IPS-15b (cell line): Measurements from ENCODE around the gene FARP1.

Experiments
- H3K27me3 ChIP-seq: one replicate; pipeline ENCODE4 v1.6.1; 2013; ENCODE audit warnings: low read length; ENCODE audit not compliant: control insufficient read depth, insufficient read depth
- H3K36me3 ChIP-seq: one replicate; pipeline ENCODE4 v1.6.1; 2013; ENCODE audit warnings: low read length; ENCODE audit not compliant: control insufficient read depth, insufficient read depth
- H3K4me1 ChIP-seq: one replicate; pipeline ENCODE4 v1.6.1; 2013; ENCODE audit warnings: mild to moderate bottlenecking, low read length; ENCODE audit not compliant: control insufficient read depth, insufficient read depth
- H3K4me3 ChIP-seq: one replicate; pipeline ENCODE4 v1.5.1; 2013; ENCODE audit warnings: low read depth, low read length
- H3K9ac ChIP-seq: one replicate; pipeline ENCODE4 v1.6.1; 2013; ENCODE audit warnings: low read depth, mild to moderate bottlenecking, low read length
- H3K9me3 ChIP-seq: one replicate; pipeline ENCODE4 v1.6.1; 2013; ENCODE audit warnings: mild to moderate bottlenecking, low read length; ENCODE audit not compliant: control insufficient read depth, insufficient read depth

Gene FARP1

DNA sequence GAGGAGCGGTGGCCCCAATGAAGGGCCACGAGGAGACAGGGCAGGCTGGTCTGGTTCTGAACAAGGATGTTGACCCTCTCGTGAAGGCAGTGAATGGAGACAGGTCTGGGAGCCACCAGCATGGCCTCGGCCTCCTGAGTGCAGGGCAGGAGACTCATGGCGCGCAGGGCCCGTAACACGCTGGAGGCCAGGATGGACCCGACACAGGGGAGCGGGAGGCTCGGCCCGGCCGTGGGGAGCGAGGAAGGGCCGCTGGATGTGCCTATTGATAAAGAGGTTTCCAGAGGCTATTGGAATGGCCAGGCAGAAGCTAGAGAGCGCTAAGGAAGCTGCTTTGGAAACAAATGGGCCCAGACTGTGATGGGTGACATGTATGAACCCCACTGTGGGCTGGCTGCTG, 301.5 kb downstream of the FARP1 start:
- peaks cover 5% of the 10 kb centered on the region for H3K4me1 ChIP-seq
- H3K9me3 ChIP-seq, result no peaks in the 10 kb centered on the region
- H3K27me3 ChIP-seq, result no peaks in the 10 kb centered on the region
- H3K36me3 ChIP-seq, result peaks cover 40% of the 10 kb centered on the region
- H3K4me3 ChIP-seq, result no peak overlapping the region
- H3K9ac ChIP-seq, result no peak overlapping the region

DNA sequence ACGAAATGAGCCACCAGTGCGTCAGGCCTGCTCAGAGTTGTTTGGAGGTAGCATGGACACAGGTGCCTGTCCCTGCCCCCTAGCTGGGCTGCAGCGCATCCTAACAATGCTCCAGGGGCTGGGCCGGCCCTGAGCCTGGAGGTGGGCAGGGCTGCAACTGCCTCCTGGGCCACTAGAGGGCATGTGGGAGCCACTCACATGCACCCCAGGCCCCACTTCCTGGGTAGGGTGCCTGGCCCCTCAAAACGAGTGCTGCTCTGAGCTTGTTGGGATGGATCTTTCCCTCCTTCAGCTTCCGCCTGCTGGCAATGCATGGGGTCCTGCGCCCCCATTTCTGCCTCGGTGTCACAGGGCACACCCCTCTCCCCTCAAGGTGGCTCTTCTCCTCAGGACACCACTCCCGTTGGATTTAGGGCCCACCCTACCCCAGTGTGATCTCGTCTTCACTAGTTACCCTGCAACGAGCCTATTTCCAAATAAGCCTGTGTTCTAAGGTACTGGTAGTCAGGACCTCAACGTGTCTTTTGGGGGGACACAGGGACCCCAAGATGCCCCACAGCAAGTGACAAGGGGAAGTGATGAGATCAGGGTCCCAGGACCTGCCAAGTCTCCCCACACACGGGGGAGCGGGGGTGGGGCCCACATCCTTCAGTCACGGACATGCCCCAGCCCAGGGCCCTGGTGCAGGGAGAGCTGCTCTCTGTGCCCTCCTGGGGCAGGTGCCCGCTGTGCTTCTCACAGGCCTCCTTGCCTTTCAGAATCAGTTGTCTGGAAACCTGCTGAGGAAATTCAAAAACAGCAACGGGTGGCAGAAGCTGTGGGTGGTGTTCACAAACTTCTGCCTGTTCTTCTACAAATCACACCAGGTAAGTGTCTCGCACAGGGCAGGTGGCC, 302.7 kb downstream of the FARP1 start:
- Histone ChIP-seq H3K4me3 (no peak overlapping the region), H3K9ac (no peak overlapping the region), H3K9me3 (no peaks in the 10 kb centered on the region), H3K27me3 (no peaks in the 10 kb centered on the region), H3K4me1 (peaks cover 14% of the 10 kb centered on the region), H3K36me3 (peaks cover 33% of the 10 kb centered on the region)

DNA sequence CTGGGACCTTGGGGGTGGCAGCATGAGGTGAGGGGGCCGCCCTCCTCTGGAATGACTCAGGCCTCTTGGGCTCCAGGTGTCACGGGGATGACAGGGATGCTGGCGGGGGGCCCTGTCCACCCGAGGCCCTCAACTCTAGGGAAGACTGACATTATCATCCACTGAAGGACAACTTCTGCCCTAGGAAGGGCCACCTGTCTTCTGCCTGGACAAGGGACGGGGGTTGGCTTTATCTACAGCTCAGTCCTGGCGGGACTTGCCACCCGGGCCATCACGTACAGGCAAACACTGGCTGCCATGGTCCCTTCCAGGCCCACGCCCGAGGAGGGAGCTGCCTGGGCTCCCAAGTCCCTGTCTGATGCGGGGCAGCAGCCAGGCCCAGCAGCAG, 303.3 kb downstream of the FARP1 start:
- Histone ChIP-seq H3K36me3 (peaks cover 28% of the 10 kb centered on the region), H3K27me3 (no peaks in the 10 kb centered on the region), H3K4me1 (peaks cover 19% of the 10 kb centered on the region), H3K9me3 (no peaks in the 10 kb centered on the region), H3K4me3 (no peak overlapping the region), H3K9ac (no peak overlapping the region)

DNA sequence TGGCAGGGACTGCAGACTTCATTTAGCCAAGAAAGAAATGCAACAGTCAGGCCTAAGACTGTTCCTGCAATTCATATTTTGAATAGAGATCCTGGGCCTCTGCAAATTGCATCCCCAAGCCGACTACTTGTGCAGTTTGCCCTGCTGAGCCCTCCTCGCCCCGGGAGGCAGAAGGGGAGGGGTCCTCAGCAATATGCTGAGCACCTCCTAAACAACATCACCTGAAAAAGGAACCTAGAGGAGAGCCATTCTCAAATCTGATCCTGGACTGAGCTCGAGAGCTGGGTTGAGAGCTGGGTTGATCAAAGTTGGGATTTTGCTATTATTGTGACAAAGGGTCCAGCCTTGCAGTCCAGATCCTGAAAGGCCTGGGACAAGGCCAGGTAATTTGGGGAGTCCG, 304.2 kb downstream of the FARP1 start:
- Histone ChIP-seq H3K4me1 (peaks cover 22% of the 10 kb centered on the region), H3K27me3 (no peaks in the 10 kb centered on the region), H3K9ac (no peak overlapping the region), H3K36me3 (peaks cover 28% of the 10 kb centered on the region), H3K4me3 (no peak overlapping the region), H3K9me3 (no peaks in the 10 kb centered on the region)

DNA sequence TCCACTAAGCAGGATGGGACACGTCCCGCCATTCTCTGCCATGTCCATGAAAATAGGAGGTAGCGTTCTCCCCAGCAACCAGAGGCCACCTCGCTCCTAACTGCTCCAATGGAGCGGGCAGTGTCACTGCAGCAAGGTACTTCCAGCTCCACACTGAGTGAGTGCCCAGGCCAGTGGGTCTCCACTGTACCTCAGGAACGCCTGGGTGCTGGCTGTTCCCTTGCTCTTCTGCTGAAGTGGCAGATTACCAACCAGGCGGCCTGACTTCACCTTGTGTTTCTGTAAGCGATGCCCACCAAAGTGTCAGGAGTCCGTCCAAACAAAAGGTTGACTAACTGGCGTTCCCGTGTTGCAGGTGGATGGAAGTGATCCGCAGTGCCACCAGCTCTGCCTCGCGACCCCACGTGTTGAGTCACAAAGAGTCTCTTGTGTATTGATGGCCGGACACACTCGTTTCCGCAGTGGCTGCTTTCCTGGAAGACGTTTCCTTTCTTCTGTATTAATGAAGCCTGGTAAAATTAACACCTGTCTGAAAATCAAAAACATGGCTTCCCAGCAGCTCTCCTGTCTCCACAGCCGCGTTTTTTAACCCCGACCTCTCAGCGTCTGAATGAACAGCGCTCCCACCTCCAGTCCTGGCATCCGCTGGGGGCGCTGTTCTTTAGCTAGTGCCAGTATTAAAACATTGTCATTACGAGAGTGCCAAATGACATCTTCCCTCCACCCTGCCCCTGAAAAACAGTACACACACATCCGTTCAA, 305.2 kb downstream of the FARP1 start:
- Histone ChIP-seq H3K4me1 (peaks cover 22% of the 10 kb centered on the region), H3K36me3 (peaks cover 28% of the 10 kb centered on the region), H3K9ac (no peak overlapping the region), H3K9me3 (no peaks in the 10 kb centered on the region), H3K27me3 (no peaks in the 10 kb centered on the region), H3K4me3 (no peak overlapping the region)

DNA sequence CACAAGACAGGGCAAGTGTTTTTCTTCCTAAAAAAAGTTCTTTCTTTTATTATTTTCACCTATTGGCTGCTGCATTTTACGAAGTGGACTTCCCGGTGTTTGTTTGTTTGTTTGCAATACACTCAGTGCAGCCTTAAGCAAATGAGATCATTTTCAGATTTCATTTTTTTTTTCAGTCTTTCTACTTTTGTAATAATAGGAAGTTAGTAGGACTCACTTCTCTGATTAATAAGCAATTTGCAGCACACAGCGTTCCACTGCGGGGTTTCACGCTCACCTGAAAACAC, 305.7 kb downstream of the FARP1 start:
- Histone ChIP-seq H3K36me3 (peaks cover 28% of the 10 kb centered on the region), H3K9ac (no peak overlapping the region), H3K4me1 (peaks cover 22% of the 10 kb centered on the region), H3K27me3 (no peaks in the 10 kb centered on the region), H3K4me3 (no peak overlapping the region), H3K9me3 (no peaks in the 10 kb centered on the region)

DNA sequence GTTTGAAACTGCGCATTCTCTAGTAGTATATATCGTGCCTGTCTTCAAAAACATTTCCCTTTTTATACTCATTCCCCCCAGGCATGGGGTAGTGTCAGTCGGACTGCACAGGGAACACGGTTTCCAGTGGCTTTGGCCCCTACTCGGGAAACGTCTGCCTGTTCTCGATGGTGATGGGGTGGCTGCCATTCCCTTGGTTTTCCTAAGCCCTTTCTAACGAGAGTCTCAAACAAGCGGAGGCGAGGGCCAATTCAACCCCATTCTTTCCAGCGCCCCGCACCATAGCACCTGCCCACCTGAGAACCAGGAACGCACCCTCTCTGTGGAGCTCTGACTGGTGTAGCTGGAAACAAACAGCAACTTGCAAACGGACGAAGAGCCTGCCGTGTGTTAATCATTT, 306.4 kb downstream of the FARP1 start:
- Histone ChIP-seq H3K4me3 (no peak overlapping the region), H3K9me3 (no peaks in the 10 kb centered on the region), H3K9ac (no peak overlapping the region), H3K36me3 (peaks cover 28% of the 10 kb centered on the region), H3K4me1 (peaks cover 22% of the 10 kb centered on the region), H3K27me3 (no peaks in the 10 kb centered on the region)

DNA sequence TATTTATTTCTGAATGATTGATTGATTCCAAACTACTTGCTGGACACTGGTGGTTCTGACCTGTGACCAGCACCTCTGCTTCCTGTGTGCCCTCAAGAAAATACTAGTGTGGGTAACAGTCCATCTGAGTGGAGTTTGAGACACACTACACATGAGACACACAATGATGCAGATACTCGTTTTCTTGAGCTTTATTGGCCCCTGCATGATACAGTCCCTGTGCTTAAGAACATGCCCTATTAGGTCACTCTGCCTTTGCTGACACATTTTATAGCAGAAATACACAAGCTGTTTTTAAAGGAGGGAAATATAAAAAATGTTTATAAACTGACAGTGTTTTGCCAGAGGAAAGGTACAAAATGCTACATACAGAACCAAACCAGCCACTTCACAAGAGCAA, 307.1 kb downstream of the FARP1 start:
- H3K4me3 ChIP-seq, result no peak overlapping the region
- peaks cover 28% of the 10 kb centered on the region for H3K36me3 ChIP-seq
- H3K9me3 ChIP-seq, result no peaks in the 10 kb centered on the region
- H3K9ac ChIP-seq, result peak overlapping the region; percentile 70
- peaks cover 22% of the 10 kb centered on the region for H3K4me1 ChIP-seq
- H3K27me3 ChIP-seq, result no peaks in the 10 kb centered on the region

DNA sequence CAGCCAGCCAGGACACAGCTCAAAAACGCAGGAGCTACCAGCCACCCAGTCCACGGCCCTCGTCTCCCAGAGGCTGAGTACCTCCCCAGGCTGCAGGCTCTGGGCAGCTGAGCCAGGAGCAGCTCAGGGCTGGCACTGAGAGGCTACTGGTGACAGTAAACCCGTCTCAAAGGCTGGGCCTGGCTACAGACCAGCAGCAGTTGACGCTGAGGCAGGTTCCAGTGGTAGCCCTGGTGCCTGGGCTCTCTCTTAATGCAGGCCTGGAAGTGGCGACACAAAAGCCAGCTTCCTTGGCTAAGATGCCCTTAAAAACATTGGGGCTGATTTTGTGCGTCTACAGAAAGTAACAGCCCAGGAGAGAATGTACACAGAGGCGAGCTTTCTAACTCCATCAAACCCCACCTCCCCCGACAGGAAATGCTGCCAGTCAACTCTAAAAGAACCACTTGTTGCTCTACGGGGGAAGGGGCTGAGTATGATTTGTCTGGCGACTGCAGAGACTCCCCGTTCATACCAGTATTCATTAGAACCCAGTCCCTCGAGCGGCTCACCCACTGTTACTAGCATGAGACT, 307.7 kb downstream of the FARP1 start:
- no peaks in the 10 kb centered on the region for H3K27me3 ChIP-seq
- H3K4me3 ChIP-seq, result no peak overlapping the region
- H3K9me3 ChIP-seq, result no peaks in the 10 kb centered on the region
- H3K4me1 ChIP-seq, result peaks cover 21% of the 10 kb centered on the region
- peaks cover 27% of the 10 kb centered on the region for H3K36me3 ChIP-seq
- H3K9ac ChIP-seq, result peak overlapping the region; percentile 70

DNA sequence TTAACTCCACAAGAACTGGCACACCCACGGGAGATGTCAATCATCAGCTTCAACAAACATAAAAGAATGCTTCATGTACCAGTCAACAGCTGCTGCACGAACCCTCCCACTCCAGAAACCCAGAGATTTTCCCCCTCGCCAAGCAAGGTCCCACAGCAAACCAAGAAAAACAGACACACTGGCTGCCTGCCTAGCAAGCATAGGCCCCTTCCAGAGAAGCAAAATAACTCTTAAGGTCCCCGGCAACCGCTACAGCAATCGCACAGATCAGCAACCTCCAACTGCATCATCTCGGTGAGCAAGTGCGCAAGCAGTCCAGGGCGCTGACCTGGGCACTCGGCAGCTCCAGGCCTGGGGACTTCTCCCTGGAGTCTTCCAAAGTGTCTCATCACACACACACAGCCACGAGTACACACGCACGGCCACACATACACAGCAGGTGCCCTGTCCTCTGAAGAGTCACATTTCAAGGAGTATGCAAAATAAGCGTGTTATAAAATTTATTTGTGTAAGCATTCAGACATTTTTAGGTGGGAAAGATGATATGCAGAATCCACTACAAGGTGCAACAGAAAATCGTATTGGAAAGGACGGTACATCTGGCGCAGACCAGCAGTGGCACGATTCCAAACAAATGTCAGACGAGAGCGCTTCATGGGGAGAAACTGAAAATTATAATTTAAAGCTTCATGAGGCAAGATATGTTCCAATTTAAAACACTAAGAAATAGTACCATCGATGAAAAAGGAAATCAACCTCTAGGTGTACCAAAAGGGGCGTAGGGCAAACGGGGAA, 309.0 kb downstream of the FARP1 start:
- Histone ChIP-seq H3K4me1 (peaks cover 17% of the 10 kb centered on the region), H3K36me3 (peaks cover 22% of the 10 kb centered on the region), H3K4me3 (no peak overlapping the region), H3K9me3 (no peaks in the 10 kb centered on the region), H3K27me3 (no peaks in the 10 kb centered on the region), H3K9ac (no peak overlapping the region)
